NT2/D1 (cell line): ENCODE data around the gene GATA1.

ENCODE experiments used
- SUZ12 ChIP-seq: IDR thresholded peaks from 2 replicates; pipeline ENCODE4 v1.6.1; 2011; ENCODE audit not compliant: insufficient read length, insufficient read depth; ENCODE audit errors: extremely low read depth
- ZNF274 ChIP-seq: IDR thresholded peaks from 2 replicates; pipeline ENCODE4 v1.6.1; 2011; ENCODE audit warnings: mild to moderate bottlenecking, low read depth, low read length

GRCh38 chrX:48737940-48738339 is 48.5 kb upstream of the GATA1 start:
- TF ChIP-seq ZNF274 (no peak), SUZ12 (no peak)
